Activated CD8-positive, alpha-beta memory T cell treated with anti-CD3 and anti-CD28 coated beads, Interleukin-2, amount 50 U/mL, for 24 hours (primary cell): ENCODE measurements around the gene EXOC3L4.

ENCODE experiments used
- DNase-seq: peaks from one replicate; pipeline ENCODE4 v3.0.0-alpha.2; 2020; ENCODE audit errors: extremely low read depth

Gene EXOC3L4

GRCh38 chr14:103132381-103133209 is 38.1 kb downstream of the EXOC3L4 start:
- DNase-seq: no peak

DNA sequence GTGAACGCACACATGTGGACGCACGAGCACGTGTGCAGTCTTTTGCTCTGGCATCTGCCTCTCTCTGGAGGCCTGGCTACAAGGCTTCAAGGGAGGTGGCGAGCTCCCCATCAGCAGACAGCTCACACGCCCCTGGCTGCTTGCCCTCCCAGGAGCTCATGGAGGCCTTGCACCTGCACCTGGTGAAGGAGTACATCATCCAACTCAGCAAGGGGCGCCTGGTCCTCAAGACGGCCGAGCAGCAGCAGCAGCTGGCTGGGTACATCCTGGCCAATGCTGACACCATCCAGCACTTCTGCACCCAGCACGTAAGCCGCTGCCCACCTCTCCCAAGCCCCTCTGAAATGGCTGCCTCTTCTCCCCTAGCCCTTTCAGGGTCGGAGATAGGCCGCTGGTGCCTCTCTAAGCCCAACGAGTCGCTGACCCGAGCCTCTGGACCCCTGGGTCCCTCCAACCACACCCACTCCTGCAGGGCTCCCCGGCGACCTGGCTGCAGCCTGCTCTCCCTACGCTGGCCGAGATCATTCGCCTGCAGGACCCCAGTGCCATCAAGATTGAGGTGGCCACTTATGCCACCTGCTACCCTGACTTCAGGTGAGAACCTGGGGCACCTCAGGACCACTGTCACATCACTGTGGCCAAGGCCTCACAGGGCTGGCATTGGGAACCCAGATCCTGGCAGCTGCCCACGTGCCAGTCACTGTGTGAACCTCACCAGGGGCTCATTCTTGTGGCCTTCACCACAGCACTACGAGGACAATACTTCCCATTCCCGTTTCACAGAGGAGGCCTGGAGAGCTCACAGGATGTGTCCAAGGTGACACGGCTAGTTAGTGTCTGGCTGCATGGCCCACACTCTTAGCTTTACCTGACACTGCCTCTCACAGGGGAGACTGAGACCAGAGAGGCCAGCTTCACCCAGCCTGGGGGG is 39.0 kb downstream of the EXOC3L4 start:
- DNase-seq: no peak

- no peak for DNase-seq
Observed at GRCh38 chr14:103134405-103134804, 39.9 kb downstream of the EXOC3L4 start.

- DNase-seq: no peak
Observed at GRCh38 chr14:103134919-103135318, 40.4 kb downstream of the EXOC3L4 start.

- DNase-seq: no peak
Observed at GRCh38 chr14:103135333-103136260, 41.1 kb downstream of the EXOC3L4 start.

- DNase-seq: no peak
Observed at GRCh38 chr14:103136388-103137271, 42.1 kb downstream of the EXOC3L4 start.

GRCh38 chr14:103137689-103138300 is 43.3 kb downstream of the EXOC3L4 start:
- DNase-seq: no peak

GRCh38 chr14:103138301-103139131 is 44.0 kb downstream of the EXOC3L4 start:
- DNase-seq: no peak

GRCh38 chr14:103139132-103140025 is 44.9 kb downstream of the EXOC3L4 start:
- no peak for DNase-seq

GRCh38 chr14:103140316-103141109 is 46.0 kb downstream of the EXOC3L4 start:
- DNase-seq: no peak

DNA sequence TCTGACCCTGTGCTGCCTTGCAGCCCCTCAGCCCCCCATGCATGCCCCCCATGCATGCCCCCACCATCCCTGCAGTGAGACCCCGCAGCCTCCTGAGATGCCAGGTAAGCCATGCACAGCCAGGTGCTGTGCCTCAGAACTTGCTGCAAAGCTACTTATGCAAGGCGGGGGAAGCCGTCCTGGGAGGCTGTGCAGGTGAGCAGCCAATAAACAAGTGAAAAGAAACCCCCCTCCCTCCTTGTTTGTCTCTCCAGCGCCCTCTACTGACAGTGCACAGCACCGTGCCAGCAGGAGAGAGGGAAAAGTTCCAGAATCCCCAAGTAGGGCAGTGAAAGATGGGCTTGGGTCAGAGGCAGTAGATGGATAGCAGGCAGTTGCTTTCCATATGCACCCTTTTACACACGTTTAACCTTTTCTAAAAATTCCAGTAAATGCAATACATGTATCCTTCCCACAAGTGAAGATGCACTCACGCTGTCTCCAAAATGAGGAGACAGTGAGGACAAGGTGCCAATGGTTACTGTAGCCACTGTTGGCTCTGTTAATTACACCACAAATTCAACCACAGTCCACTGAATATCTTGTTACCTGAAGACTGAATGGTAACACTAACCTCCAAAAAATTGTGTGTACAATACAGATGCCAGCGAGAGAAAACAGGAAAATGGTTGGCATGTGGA is 46.7 kb downstream of the EXOC3L4 start:
- no peak for DNase-seq

- DNase-seq: no peak
Observed at GRCh38 chr14:103142026-103142425, 47.5 kb downstream of the EXOC3L4 start.

DNA sequence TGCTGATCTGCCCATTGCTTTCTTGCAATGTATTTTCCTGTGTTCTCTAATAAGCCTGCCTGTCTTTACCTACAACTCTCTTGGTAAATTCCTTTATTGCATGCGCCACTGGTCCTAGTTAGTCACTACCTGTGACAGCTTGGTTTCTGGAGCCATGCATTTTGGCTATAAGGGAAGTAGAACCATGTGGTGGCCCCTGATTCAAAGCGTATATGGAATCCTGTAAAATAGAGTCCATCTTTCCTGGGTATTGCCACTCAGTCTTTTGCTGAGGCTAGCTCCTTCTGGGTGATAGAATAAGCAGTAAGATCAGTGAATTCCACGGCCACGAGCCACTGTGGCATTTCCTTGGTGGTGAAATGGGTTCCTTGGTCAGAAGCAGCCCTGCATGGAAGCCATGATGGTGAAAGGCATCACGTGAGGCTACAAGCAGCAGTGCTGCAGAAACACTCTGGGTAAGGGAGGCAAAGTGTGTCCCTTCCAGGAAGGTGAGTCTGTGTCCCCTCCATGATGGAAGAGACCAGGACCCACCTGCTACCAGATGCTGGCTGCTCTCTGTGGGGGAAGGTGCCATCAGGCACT is 48.3 kb downstream of the EXOC3L4 start:
- no peak for DNase-seq

DNA sequence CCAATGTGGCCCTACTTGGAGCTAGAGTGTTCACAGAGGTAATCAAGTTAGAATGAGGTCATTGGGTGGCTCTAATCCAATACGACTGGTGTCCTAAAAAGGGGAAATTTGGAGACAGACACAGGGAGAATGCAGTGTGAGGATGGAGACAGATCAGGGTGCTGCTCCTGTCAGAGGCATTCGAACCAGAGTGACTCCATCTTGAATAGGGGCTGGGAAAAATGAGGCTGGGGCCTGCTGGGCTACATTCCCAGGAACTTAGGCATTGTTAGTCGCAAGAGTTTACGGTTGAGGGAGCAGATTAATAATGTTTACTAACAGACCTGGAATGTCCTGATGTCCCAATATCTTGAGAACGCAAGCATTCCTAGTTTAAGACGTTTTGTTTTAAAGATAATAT is 49.0 kb downstream of the EXOC3L4 start:
- no peak for DNase-seq

DNA sequence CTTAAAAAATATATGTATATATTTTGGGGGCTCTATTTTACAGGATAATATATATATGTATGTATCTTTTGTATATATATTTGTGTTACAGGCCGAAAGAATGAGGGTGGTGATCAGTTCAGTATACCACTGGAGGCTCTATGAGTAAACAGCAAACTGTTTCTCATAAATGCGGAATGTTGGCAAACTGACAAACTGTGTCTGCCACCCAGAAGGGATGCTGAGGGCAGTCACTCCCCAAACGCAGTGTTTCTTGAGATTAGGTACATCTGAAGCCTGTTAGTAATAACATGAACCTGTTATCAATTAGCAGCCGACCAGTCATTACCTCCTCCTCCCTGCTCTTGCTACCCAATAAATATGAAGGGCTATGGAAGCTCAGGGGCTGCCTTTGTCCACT is 49.6 kb downstream of the EXOC3L4 start:
- DNase-seq: no peak

- DNase-seq: no peak
Observed at GRCh38 chr14:103146141-103146709, 51.7 kb downstream of the EXOC3L4 start.
